OCI-LY3 (cell line): ENCODE measurements around the gene ZNHIT3.

Experiments
- H2AFZ ChIP-seq: fragments of 200-600, 300-600 bp; shearing (Covaris generic); 2 replicates; pipeline ENCODE4 v1.6.0; 2014; ENCODE audit warnings: antibody characterized with exemption, low read depth, low read length
- H3K27ac ChIP-seq: fragments of 200-600, 300-600 bp; sonication (generic); 2 replicates; pipeline ENCODE4 v1.5.1; 2014; ENCODE audit warnings: mild to moderate bottlenecking, low read length, moderate library complexity, mixed read lengths
- H3K27me3 ChIP-seq: fragments of 200-600, 300-600 bp; sonication (generic); 2 replicates; pipeline ENCODE4 v1.6.1; 2014; ENCODE audit warnings: low read depth, low read length, mixed read lengths
- H3K36me3 ChIP-seq: fragments of 200-600, 300-600 bp; sonication (generic); replicated peaks from 2 replicates; pipeline ENCODE3; 2014; ENCODE audit warnings: low read depth, low read length, mixed read lengths
- H3K4me1 ChIP-seq: fragments of 300-600, 200-600 bp; sonication (generic); 2 replicates; pipeline ENCODE4 v1.6.1; 2014; ENCODE audit warnings: low read length, mixed read lengths
- H3K4me2 ChIP-seq: fragments of 200-600, 300-600 bp; sonication (generic); 2 replicates; pipeline ENCODE4 v1.6.1; 2014; ENCODE audit warnings: low read length, mixed read lengths
- H3K4me3 ChIP-seq: fragments of 300-600, 200-600 bp; sonication (generic); 2 replicates; pipeline ENCODE4 v1.5.1; 2014; ENCODE audit warnings: antibody characterized with exemption, mild to moderate bottlenecking, low read length, moderate library complexity
- H3K79me2 ChIP-seq: fragments of 300-600, 200-600 bp; shearing (Covaris generic); 2 replicates; pipeline ENCODE4 v1.6.1; 2014; ENCODE audit warnings: mild to moderate bottlenecking, low read length, mixed read lengths
- H3K9ac ChIP-seq: fragments of 300-600, 200-600 bp; shearing (Covaris generic); 2 replicates; pipeline ENCODE4 v1.6.0; 2014; ENCODE audit warnings: mild to moderate bottlenecking, low read length, moderate library complexity
- H3K9me3 ChIP-seq: fragments of 200-600, 300-600 bp; shearing (Covaris generic); 2 replicates; pipeline ENCODE4 v1.6.1; 2014; ENCODE audit warnings: low read length, mixed read lengths; ENCODE audit not compliant: insufficient read depth
- H4K20me1 ChIP-seq: fragments of 200-600, 300-600 bp; sonication (generic); 2 replicates; pipeline ENCODE4 v1.6.1; 2016; ENCODE audit warnings: low read length, mixed read lengths; ENCODE audit not compliant: insufficient read depth
- EZH2phosphoT487 ChIP-seq: fragments of 200-600 bp; shearing (Covaris generic); IDR thresholded peaks from 2 replicates; pipeline ENCODE4 v1.6.1; 2018; ENCODE audit warnings: antibody characterized with exemption, mixed run types, low read depth
- TF ChIP-seq, protein P1 (sequence below): fragments of 200-600, 300-600 bp; sonication (generic); IDR thresholded peaks from 2 replicates; pipeline ENCODE4 v1.5.1; 2014; ENCODE audit warnings: antibody characterized with exemption, low read length, low read depth

Gene ZNHIT3

DNA sequence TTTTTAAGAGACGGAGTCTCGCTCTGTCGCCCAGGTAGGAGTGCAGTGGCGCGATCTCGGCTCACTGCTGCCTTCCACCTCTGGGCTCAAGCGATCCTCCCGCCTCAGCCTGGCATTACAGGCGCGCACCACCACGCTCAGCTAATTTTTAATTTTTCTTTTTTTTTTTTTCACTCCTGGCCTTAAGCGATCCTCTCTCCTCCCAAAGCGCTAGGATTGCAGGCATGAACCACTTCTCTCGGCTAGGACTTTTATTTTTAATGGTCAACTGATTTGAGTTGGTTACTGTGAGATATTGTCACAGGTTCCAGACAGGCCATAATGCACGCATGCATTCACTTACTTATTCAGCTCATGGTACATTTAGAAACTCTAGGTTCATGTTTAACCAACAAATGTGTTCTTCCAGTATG is 49.2 kb downstream of the ZNHIT3 start:
- peaks cover 12% of the 10 kb centered on the region for H3K4me1 ChIP-seq
- TF ChIP-seq EZH2phosphoT487, result no peak
- TF ChIP-seq, protein P1, sequence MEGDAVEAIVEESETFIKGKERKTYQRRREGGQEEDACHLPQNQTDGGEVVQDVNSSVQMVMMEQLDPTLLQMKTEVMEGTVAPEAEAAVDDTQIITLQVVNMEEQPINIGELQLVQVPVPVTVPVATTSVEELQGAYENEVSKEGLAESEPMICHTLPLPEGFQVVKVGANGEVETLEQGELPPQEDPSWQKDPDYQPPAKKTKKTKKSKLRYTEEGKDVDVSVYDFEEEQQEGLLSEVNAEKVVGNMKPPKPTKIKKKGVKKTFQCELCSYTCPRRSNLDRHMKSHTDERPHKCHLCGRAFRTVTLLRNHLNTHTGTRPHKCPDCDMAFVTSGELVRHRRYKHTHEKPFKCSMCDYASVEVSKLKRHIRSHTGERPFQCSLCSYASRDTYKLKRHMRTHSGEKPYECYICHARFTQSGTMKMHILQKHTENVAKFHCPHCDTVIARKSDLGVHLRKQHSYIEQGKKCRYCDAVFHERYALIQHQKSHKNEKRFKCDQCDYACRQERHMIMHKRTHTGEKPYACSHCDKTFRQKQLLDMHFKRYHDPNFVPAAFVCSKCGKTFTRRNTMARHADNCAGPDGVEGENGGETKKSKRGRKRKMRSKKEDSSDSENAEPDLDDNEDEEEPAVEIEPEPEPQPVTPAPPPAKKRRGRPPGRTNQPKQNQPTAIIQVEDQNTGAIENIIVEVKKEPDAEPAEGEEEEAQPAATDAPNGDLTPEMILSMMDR, result no peak
- 0 out of 2 replicates have a peak overlapping the region, but pooled peaks have one; percentile 12 for H2AFZ ChIP-seq
- H3K27me3 ChIP-seq, result no peaks in the 10 kb centered on the region
- no peaks in the 10 kb centered on the region for H4K20me1 ChIP-seq
- peak overlapping the region; percentile 81 for H3K4me2 ChIP-seq
- peak overlapping the region; percentile 85 for H3K27ac ChIP-seq
- H3K79me2 ChIP-seq, result peaks cover 35% of the 10 kb centered on the region
- H3K9me3 ChIP-seq, result peaks cover 3% of the 10 kb centered on the region; the same call in 1 of the 2 replicates
- H3K9ac ChIP-seq, result peak overlapping the region; percentile 97
- H3K4me3 ChIP-seq, result peak overlapping the region; percentile 94
- peaks cover 49% of the 10 kb centered on the region for H3K36me3 ChIP-seq

DNA sequence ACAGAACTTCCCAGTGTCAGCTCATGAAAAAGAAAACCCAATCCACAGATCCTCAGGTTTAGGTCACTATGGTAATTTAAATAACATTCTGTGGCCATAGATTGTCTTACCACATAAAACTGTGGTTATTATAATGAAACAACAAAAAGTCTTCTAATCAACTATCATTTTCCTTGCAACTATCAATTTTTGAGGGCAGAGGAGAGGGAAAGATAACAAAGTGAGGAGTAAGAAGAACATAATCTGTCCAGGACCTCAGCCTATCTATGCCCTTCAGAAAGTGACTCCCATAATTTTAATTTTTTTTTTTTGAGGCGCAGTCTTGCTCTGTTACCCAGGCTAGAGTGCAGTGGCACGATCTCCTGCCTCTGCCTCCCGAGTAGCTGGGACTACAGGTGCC is 54.2 kb downstream of the ZNHIT3 start:
- TF ChIP-seq EZH2phosphoT487, result no peak
- TF ChIP-seq, protein P1, result no peak
- H3K79me2 ChIP-seq, result peaks cover 42% of the 10 kb centered on the region
- peaks cover 28% of the 10 kb centered on the region for H3K36me3 ChIP-seq

DNA sequence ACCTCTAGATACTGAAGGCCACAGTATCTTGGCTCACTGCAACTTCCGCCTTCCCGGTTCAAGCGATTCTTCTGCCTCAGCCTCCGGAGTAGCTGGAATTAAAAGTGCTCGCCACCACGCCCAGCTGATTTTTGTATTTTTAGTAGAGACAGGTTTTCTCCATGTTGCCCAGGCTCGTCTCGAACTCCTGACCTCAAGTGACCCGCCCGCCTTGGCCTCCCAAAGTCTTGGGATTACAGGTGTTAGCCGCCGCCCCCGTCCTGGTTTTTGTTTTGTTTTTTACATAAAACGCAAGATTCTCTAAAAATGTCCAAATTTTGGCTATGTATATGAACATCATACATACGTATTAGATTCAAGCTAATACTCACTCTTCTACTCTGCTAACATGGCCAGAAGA is 56.3 kb downstream of the ZNHIT3 start:
- Histone ChIP-seq H3K36me3 (peaks cover 16% of the 10 kb centered on the region), H4K20me1 (peaks cover 17% of the 10 kb centered on the region), H3K9ac (no peak overlapping the region), H3K4me2 (no peak overlapping the region), H3K27ac (no peak overlapping the region), H3K4me3 (no peak overlapping the region), H2AFZ (no peak overlapping the region), H3K9me3 (no peaks in the 10 kb centered on the region), H3K79me2 (peaks cover 43% of the 10 kb centered on the region), H3K4me1 (peaks cover 16% of the 10 kb centered on the region), H3K27me3 (no peaks in the 10 kb centered on the region)
- TF ChIP-seq, protein P1, result no peak
- no peak for TF ChIP-seq EZH2phosphoT487

More for the DNA sequence above, 54.2 kb downstream of the ZNHIT3 start:
- no peaks in the 10 kb centered on the region for H3K27me3 ChIP-seq
- H3K9me3 ChIP-seq, result peaks cover 2% of the 10 kb centered on the region; the same call in 1 of the 2 replicates
- no peaks in the 10 kb centered on the region for H4K20me1 ChIP-seq
- H3K27ac ChIP-seq, result no peak overlapping the region
- no peak overlapping the region for H3K4me2 ChIP-seq
- no peak overlapping the region for H3K9ac ChIP-seq
- peaks cover 9% of the 10 kb centered on the region; the same call in 1 of the 2 replicates for H3K4me1 ChIP-seq
- no peak overlapping the region for H3K4me3 ChIP-seq
- H2AFZ ChIP-seq, result no peak overlapping the region

DNA sequence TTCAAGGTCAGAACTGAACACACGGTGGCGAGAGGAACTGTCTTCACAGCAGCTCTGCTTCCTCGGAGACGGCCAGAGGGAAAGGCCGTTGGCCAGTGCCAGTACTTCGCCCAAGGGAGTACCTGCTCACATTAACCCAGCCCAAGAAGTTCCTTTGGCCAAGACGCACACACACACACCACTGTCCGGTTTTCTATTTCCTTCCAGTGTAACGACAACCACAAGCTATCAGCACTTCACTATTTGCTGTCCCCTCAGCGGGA is 57.5 kb downstream of the ZNHIT3 start:
- H2AFZ ChIP-seq, result 0 out of 2 replicates have a peak overlapping the region, but pooled peaks have one; percentile 97
- peaks cover 26% of the 10 kb centered on the region for H4K20me1 ChIP-seq
- H3K36me3 ChIP-seq, result peaks cover 14% of the 10 kb centered on the region
- H3K79me2 ChIP-seq, result peaks cover 53% of the 10 kb centered on the region
- peak overlapping the region; percentile 81 for H3K4me2 ChIP-seq
- TF ChIP-seq EZH2phosphoT487, result no peak
- TF ChIP-seq, protein P1, result peak; percentile 33; the same call in 1 of the 2 replicates
- peak overlapping the region; percentile 99 for H3K9ac ChIP-seq
- H3K27ac ChIP-seq, result peak overlapping the region; percentile 92
- H3K4me1 ChIP-seq, result peaks cover 18% of the 10 kb centered on the region
- H3K4me3 ChIP-seq, result peak overlapping the region; percentile 97
- no peaks in the 10 kb centered on the region for H3K9me3 ChIP-seq
- no peaks in the 10 kb centered on the region for H3K27me3 ChIP-seq
